GM12892 (cell line): Measurements from ENCODE around the gene ATP1B2.
A peak's percentile ranks its signal among the peaks of the same experiment; 100 is the strongest.
"Not testable (repeated sequence)": the region's sequence is repeated elsewhere in the genome, so short reads cannot be mapped to it uniquely, and the experiment has no call there.

Experiments used
- DNase-seq: peaks from one replicate; pipeline ENCODE4 v3.0.0; 2011; ENCODE audit not compliant: insufficient read length
- FAIRE-seq: peaks from 2 replicates; lab custom pipeline; 2011; peaks lifted over from hg19 to GRCh38; lab: Jason Lieb, UNC
- POLR2A ChIP-seq: IDR thresholded peaks from 2 replicates; pipeline ENCODE4 v1.6.1; 2011; ENCODE audit warnings: low read depth, low read length, control low read depth
- POLR2AphosphoS5 ChIP-seq: IDR thresholded peaks from 2 replicates; pipeline ENCODE4 v1.6.1; 2011; ENCODE audit warnings: low read depth, low read length, control low read depth
- TAF1 ChIP-seq: IDR thresholded peaks from 2 replicates; pipeline ENCODE4 v1.6.1; 2011; ENCODE audit warnings: low read depth, mild to moderate bottlenecking, control low read depth, low read length, borderline replicate concordance

Gene ATP1B2

GRCh38 chr17:7626956-7627249, 23.8 kb upstream of the ATP1B2 start:
- TF ChIP-seq POLR2AphosphoS5 (no peak), POLR2A (no peak), TAF1 (no peak)
- DNase-seq (no peak), FAIRE-seq (no peak)

DNA sequence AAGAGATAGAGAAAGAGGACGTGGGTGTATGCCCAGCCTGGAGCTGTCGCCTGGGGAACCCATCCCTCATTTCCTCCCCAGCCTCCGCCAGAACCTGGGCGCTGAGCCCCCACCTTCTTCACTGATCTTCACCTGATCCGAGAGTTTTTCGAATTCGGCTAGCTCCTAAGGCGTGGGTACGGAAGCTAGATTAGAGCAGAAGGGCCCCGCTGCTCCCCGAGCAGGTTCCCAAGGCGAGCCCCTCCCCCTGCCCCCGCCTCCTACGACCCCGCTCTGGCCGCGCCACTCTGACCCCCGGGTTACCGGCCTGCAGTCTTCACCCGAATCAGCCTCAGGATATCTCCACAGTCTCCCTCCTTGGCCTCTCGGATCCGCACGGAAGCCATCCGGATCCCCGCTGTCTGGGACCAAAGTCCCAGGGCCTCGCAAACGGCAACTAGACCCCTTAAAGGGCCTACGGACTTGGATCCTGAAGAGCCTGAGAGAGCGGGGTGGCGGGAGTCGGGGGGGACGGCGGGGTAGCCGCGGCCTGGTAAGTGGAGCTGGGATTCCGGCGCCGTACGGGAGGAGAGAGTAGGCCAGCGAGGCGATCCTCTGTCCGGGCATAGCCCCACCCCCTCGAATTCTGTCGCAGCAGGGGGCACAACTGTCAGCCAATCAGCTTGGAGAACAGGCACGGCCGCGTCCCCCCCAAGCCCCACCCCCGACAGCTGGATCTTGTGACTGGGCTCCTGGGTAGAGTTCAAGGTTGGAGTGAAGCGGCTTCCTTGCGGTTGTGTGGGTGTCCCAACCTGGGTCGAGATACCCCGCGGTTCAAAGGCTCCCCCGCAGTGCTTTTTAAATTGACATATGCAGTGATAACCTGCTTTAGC, 23.2 kb upstream of the ATP1B2 start, which contains the start of gene SAT2:
TSS of gene SAT2 (minus strand) at position 572 of the 872 bp plus-strand sequence. CDS start at position 386, 186 bp downstream.
- TF ChIP-seq POLR2A (peak; percentile 62; the same call in 1 of the 2 replicates), POLR2AphosphoS5 (0 out of 2 replicates have a peak, but pooled peaks have one; percentile 36), TAF1 (no peak)
- FAIRE-seq = peak; percentile 97
- peak; percentile 100 for DNase-seq

- DNase-seq (no peak), FAIRE-seq (no peak)
- TF ChIP-seq TAF1 (no peak), POLR2A (no peak), POLR2AphosphoS5 (no peak)
Measured at GRCh38 chr17:7629939-7630571, 20.7 kb upstream of the ATP1B2 start, which contains the start of gene SHBG. TSS of gene SHBG (plus strand) at chr17:7630135. CDS start at chr17:7630173, 38 bp downstream.

DNA sequence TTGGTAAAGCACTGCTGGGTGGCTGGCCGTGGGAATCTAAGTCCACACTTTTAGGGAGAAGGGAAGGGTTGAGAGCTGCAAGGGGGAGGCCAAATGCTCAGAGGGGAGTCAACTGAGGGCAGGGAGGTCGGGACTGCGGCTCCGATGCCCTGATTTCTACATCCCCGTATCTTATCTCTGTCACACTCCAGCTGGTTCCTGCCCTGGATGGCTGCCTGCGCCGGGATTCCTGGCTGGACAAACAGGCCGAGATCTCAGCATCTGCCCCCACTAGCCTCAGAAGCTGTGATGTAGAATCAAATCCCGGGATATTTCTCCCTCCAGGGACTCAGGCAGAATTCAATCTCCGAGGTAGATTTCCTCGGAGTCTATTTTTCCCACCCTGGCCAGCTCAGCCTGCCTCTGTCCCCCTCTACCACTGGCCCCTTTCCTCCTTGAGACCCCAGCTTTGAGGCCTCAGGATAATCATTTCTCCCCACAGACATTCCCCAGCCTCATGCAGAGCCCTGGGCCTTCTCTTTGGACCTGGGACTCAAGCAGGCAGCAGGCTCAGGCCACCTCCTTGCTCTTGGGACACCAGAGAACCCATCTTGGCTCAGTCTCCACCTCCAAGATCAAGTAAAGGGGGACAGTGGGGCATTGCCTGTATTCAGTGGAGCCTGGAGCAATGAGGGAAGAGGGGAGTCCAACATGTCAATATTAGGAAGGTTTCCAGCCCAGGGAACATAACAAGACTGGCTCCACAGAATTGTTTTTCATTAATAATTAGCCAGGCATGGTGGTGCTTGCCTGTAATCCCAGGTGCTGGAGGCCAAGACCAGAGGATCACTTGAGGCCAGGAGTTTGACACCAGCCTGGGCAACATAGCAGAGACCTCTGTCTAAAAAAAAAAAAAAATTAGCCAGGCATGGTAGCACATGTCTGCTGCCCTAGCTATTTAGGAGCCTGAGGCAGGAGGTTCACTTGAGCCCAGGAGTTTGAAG, 19.0 kb upstream of the ATP1B2 start:
- no peak for TF ChIP-seq POLR2AphosphoS5
- no peak for TF ChIP-seq POLR2A
- no peak for TF ChIP-seq TAF1
- FAIRE-seq (no peak), DNase-seq (no peak)

DNA sequence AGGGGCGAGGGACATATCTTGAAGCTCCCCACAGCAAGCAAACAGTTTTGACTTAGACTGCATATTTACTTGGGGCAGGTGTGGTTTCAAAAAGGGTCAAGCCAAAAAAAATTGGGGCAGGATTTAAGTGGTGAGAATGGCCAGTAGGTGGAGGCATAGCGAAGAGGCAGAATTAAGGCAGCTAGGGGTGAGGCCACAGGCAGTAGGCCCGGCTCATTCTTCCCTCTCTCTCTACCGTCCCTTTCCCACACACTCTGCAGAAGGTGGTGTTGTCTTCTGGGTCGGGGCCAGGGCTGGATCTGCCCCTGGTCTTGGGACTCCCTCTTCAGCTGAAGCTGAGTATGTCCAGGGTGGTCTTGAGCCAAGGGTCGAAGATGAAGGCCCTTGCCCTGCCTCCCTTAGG, 18.2 kb upstream of the ATP1B2 start:
- DNase-seq (no peak), FAIRE-seq (no peak)
- TF ChIP-seq POLR2AphosphoS5 = no peak
- TF ChIP-seq TAF1 = no peak
- TF ChIP-seq POLR2A = no peak

GRCh38 chr17:7633093-7633492, 17.6 kb upstream of the ATP1B2 start:
- FAIRE-seq = peak; percentile 70
- TF ChIP-seq POLR2A (no peak), POLR2AphosphoS5 (no peak), TAF1 (no peak)

DNA sequence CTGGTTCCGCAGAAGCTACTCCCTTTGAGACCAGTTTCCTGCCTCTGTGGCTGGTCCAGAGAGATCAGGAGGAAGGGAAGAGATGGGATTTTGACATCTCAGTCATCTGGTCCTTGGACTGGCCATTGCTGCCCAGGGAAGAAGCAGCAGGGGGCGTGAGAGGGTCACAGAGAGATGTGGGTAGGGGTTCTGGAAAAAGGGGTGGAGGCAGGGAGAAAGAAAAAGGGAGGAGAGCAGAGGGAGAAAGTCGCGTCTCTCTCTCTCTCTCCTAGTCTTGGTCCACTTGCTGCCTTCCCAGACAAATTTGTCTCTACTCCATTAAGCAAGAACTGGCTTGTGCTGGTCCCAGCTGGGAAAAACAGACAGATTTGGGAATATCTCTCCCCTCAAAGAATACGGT, 16.3 kb upstream of the ATP1B2 start:
- FAIRE-seq (no peak), DNase-seq (no peak)

More at GRCh38 chr17:7633093-7633492, 17.6 kb upstream of the ATP1B2 start:
- DNase-seq = no peak

DNA sequence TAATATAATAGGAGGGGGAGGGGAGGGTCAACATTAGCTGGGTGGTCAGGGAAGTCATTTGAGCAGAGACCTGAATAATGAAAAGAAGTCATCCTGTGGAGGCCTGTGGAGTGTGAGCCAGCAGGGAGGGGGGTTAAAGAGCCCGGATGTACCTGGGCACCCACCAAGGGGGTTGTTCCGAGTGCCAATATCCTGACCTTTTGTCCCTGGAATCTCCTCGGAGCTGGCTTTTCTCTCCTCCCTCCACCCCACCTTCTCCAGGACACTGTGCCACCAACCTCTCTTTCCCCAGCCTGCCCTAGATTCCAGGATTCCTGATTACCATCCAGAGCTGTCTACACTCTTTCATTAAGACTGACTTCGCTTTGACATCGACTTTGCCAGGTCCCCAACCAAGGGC, 14.6 kb upstream of the ATP1B2 start:
- no peak for DNase-seq
- FAIRE-seq = no peak
- TF ChIP-seq POLR2AphosphoS5 (no peak), POLR2A (no peak), TAF1 (no peak)

More for the DNA sequence above, 16.3 kb upstream of the ATP1B2 start:
- TF ChIP-seq TAF1 (no peak), POLR2AphosphoS5 (no peak), POLR2A (no peak)

DNA sequence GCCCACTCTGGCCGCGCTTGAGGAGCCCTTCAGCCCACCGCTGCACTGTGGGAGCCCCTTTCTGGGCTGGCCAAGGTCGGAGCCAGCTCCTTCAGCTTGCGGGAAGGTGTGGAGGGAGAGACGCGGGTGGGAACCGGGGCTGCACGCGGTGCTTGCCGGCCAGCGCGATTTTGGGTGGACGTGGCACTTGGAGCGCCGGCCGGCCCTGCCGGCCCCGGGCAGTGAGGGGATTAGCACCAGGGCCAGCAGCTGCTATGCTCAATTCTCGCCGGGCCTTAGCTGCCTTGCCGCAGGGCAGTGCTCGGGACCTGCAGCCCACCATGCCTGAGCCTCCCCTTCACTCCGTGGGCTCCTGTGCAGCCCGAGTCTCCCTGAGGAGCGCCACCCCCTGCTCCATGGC, 9.9 kb upstream of the ATP1B2 start:
- TF ChIP-seq POLR2AphosphoS5 = no peak
- TF ChIP-seq TAF1 = no peak
- TF ChIP-seq POLR2A = no peak
- DNase-seq = no peak
- no peak for FAIRE-seq

- not testable (repeated sequence) for DNase-seq, FAIRE-seq
Measured at GRCh38 chr17:7641635-7642034, 9.1 kb upstream of the ATP1B2 start.

DNA sequence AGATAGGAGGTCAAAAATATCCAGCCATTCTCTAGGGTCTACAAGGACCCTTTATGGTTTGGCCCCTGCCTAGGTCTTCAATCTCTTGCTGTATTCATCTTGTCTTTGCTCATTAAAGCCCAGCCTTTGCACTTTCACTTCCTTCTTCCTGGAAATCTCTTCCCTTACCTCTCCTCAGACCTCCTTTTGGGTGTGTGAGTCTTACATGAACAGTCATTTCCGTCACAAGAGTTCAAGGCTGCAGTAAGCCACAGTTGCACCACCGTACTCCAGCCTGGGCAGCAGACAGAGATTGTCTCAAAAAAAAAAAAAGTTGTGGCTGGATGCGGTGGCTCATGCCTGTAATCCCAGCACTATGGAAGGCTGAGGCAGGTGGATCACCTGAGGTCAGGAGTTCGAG, 6.0 kb upstream of the ATP1B2 start:
- DNase-seq (no peak), FAIRE-seq (no peak)
- TF ChIP-seq POLR2A = no peak
- TF ChIP-seq TAF1 = no peak
- TF ChIP-seq POLR2AphosphoS5 = no peak

GRCh38 chr17:7646457-7646856, 4.3 kb upstream of the ATP1B2 start:
- TF ChIP-seq TAF1 (no peak), POLR2AphosphoS5 (no peak), POLR2A (no peak)
- FAIRE-seq = no peak
- no peak for DNase-seq

GRCh38 chr17:7647018-7647417, 3.7 kb upstream of the ATP1B2 start:
- DNase-seq (no peak), FAIRE-seq (no peak)

More at GRCh38 chr17:7647018-7647417, 3.7 kb upstream of the ATP1B2 start:
- TF ChIP-seq POLR2AphosphoS5 (no peak), TAF1 (no peak), POLR2A (no peak)
